Upper lobe of left lung (tissue), 4 donors: ENCODE data around the gene SCTR.
A peak's percentile ranks its signal among the peaks of the same experiment; 100 is the strongest.

Source experiments
- CTCF ChIP-seq, 6 experiments: fragments of 450-650 bp in 4 of 6; fragments of 200-600 bp in 2 of 6; sonication (generic) in 2 of 6; IDR thresholded peaks; one replicate each; pipeline ENCODE4 v1.5.1; 2016 to 2019; ENCODE audit warnings: antibody characterized with exemption in 6 of 6
- POLR2A ChIP-seq, 4 donors: fragments of 450-650 bp; IDR thresholded peaks; one replicate each; pipeline ENCODE4 v1.5.1; 2016 to 2017; ENCODE audit warnings: antibody characterized with exemption in 4 of 4, mild to moderate bottlenecking in 2 of 4

DNA sequence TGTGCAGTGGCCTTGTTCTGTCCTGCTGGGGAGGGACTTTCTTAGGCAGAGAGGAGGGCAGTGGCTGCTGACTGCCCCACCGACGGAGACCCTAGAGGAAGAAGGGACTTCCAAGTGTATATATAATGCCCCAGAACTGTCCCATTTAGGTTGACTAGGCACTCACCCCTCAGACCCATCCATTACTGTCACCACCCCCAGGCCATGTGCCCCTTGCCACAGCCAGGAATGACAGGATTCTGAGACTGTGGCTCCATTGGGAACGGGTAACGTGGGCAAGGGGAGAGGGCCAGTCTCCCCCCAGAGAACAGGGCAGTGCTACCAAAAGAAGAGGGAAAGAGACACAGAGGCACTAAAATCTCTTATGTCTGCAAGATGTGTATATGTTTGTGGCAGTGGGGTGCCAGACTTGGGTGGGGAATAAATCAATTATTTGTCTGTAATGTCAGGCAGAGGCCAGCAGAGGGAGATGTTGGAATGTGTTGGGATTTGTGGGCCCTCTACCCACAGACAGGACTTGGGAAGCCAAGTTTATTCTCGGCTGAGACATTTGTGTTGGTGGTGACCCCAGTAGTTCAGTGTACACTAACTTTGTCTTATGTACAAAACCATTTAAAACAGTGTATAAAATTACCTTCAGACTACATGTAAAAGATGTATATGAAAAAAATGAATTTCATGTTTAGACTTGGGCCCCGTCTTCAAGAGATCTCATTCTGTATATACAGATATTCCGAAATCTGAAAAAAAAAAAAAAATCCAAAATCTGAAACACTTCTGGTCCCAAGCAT is 116.7 kb downstream of the SCTR start:
- TF ChIP-seq CTCF (IDR thresholded peaks at IDR 0.05) (peak; percentile 48 to 91 (median 79)), POLR2A (IDR thresholded peaks at IDR 0.05) (no peak)
